IMR-90 (cell line): ENCODE results near the gene FAM219A. TPM values are rescaled to one million over a fixed set of nuclear protein-coding genes. Genes with fewer than 3 reads are reported as not detected.

Experiments used
- ATAC-seq: fragments of 200-7000 bp; cut with Tn5 transposase; 2 replicates; pipeline ENCODE4 v1.9.1; 2020; ENCODE audit warnings: low read depth, mild to moderate bottlenecking, moderate library complexity
- BruUV-seq: library from RNA; stranded (reverse); fragments of 400-500 nt; replicated peaks from 2 replicates; lab custom pipeline; 2021; lab: Mats Ljungman, UMichigan
- CTCF ChIA-PET: fragments of 300-600 bp; formaldehyde crosslinking; extraction: SDS; loops from one replicate; lab custom pipeline; 2021; ENCODE audit warnings: antibody characterized with exemption; lab: Yijun Ruan, JAX
- POLR2A ChIA-PET: fragments of 300-600 bp; sonication (Branson Sonifier 250); formaldehyde crosslinking; loops from one replicate; lab custom pipeline; 2022; ENCODE audit warnings: antibody characterized with exemption; ENCODE audit not compliant: unreplicated experiment; lab: Charles Lee
- DNase-seq: peaks from one replicate; pipeline ENCODE4 v3.0.0; 2013
- H2AFZ ChIP-seq: replicated peaks from 2 replicates; pipeline ENCODE3; 2013; ENCODE audit warnings: low read length, mild to moderate bottlenecking; ENCODE audit not compliant: poor library complexity
- H2AK5ac ChIP-seq: 2 replicates; pipeline ENCODE4 v1.6.1; 2013; ENCODE audit warnings: low read depth, low read length, inconsistent platforms
- H2AK9ac ChIP-seq: replicated peaks from 2 replicates; pipeline ENCODE3; 2013; ENCODE audit warnings: mild to moderate bottlenecking, low read depth, low read length, moderate library complexity; ENCODE audit not compliant: poor library complexity
- H2BK120ac ChIP-seq: 2 replicates; pipeline ENCODE4 v1.6.1; 2013; ENCODE audit warnings: low read depth, low read length, inconsistent platforms
- H2BK15ac ChIP-seq: 3 replicates; pipeline ENCODE4 v1.6.1; 2013; ENCODE audit warnings: low read depth, low read length, inconsistent platforms
- H2BK20ac ChIP-seq: 2 replicates; pipeline ENCODE4 v1.6.1; 2013; ENCODE audit warnings: low read depth, mild to moderate bottlenecking, inconsistent platforms, low read length, moderate library complexity
- H2BK5ac ChIP-seq: 2 replicates; pipeline ENCODE4 v1.6.1; 2013; ENCODE audit warnings: mild to moderate bottlenecking, low read depth, low read length, inconsistent platforms; ENCODE audit not compliant: poor library complexity, severe bottlenecking
- H3K14ac ChIP-seq: replicated peaks from 2 replicates; pipeline ENCODE4 v1.6.1; 2013; ENCODE audit warnings: low read depth, low read length, inconsistent platforms
- H3K18ac ChIP-seq: 2 replicates; pipeline ENCODE4 v1.6.1; 2013; ENCODE audit warnings: low read depth, low read length, control low read depth
- H3K23ac ChIP-seq: 2 replicates; pipeline ENCODE4 v1.6.1; 2013; ENCODE audit warnings: low read depth, low read length, inconsistent platforms
- H3K27ac ChIP-seq: 2 replicates; pipeline ENCODE4 v1.5.1; 2013; ENCODE audit warnings: mild to moderate bottlenecking, control low read depth, low read length; ENCODE audit not compliant: insufficient read depth
- H3K27me3 ChIP-seq: 2 replicates; pipeline ENCODE4 v1.6.1; 2013; ENCODE audit warnings: low read length; ENCODE audit not compliant: control insufficient read depth, insufficient read depth
- H3K36me3 ChIP-seq: 2 replicates; pipeline ENCODE4 v1.6.1; 2013; ENCODE audit warnings: low read length, mixed read lengths; ENCODE audit not compliant: control insufficient read depth, insufficient read depth
- H3K4ac ChIP-seq: 2 replicates; pipeline ENCODE4 v1.6.1; 2013; ENCODE audit warnings: low read depth, low read length, inconsistent platforms
- H3K4me1 ChIP-seq: 2 replicates; pipeline ENCODE4 v1.6.1; 2013; ENCODE audit warnings: low read length, mixed read lengths; ENCODE audit not compliant: control insufficient read depth, insufficient read depth
- H3K4me2 ChIP-seq: 2 replicates; pipeline ENCODE4 v1.6.1; 2013; ENCODE audit warnings: low read depth, mild to moderate bottlenecking, control low read depth, low read length, moderate library complexity
- H3K4me3 ChIP-seq: 2 replicates; pipeline ENCODE4 v1.5.1; 2013; ENCODE audit warnings: low read depth, mild to moderate bottlenecking, control low read depth, low read length, moderate library complexity; ENCODE audit not compliant: insufficient read depth
- H3K56ac ChIP-seq: 2 replicates; pipeline ENCODE4 v1.6.1; 2013; ENCODE audit warnings: low read length, inconsistent platforms; ENCODE audit not compliant: insufficient read depth; ENCODE audit errors: extremely low read depth
- H3K79me1 ChIP-seq, 2 experiments: 2 replicates each; pipeline ENCODE4 v1.6.1; 2013; ENCODE audit warnings: low read length in 2 of 2, inconsistent platforms in 1 of 2, low read depth in 1 of 2
- H3K9ac ChIP-seq: 2 replicates; pipeline ENCODE4 v1.6.1; 2013; ENCODE audit warnings: low read depth, low read length, control low read depth
- H3K9me1 ChIP-seq: 2 replicates; pipeline ENCODE4 v1.6.1; 2013; ENCODE audit warnings: low read length, inconsistent platforms; ENCODE audit not compliant: insufficient read depth
- H3K9me3 ChIP-seq: 2 replicates; pipeline ENCODE4 v1.6.1; 2013; ENCODE audit warnings: low read length; ENCODE audit not compliant: control insufficient read depth, insufficient read depth
- H4K20me1 ChIP-seq: 2 replicates; pipeline ENCODE4 v1.6.1; 2013; ENCODE audit warnings: low read length, inconsistent platforms; ENCODE audit not compliant: insufficient read depth
- H4K5ac ChIP-seq: 2 replicates; pipeline ENCODE4 v1.6.1; 2013; ENCODE audit warnings: mild to moderate bottlenecking, low read depth, low read length, control low read depth
- H4K8ac ChIP-seq, 2 experiments: 2 replicates each; pipeline ENCODE4 v1.6.1; 2013; ENCODE audit warnings: low read depth in 2 of 2, low read length in 2 of 2, control low read depth in 1 of 2, inconsistent platforms in 1 of 2
- H4K91ac ChIP-seq: 2 replicates; pipeline ENCODE4 v1.6.1; 2013; ENCODE audit warnings: low read depth, low read length, inconsistent platforms; ENCODE audit not compliant: insufficient read depth
- CEBPB ChIP-seq: IDR thresholded peaks from 2 replicates; pipeline ENCODE4 v1.6.1; 2012; ENCODE audit warnings: low read depth, low read length, improper control_type of control experiment
- CHD1 ChIP-seq: IDR thresholded peaks from 2 replicates; pipeline ENCODE4 v1.6.1; 2012; ENCODE audit warnings: low read depth, low read length, improper control_type of control experiment
- FOS ChIP-seq: fragments of 150-350 bp; IDR thresholded peaks from 2 replicates; pipeline ENCODE4 v1.6.1; 2016; ENCODE audit warnings: low read depth, low read length
- MAFK ChIP-seq: IDR thresholded peaks from 2 replicates; pipeline ENCODE4 v1.6.1; 2012; ENCODE audit warnings: low read depth, low read length, improper control_type of control experiment
- MAZ ChIP-seq: IDR thresholded peaks from 2 replicates; pipeline ENCODE4 v1.6.1; 2012; ENCODE audit warnings: low read depth, mild to moderate bottlenecking, low read length, improper control_type of control experiment, moderate library complexity, borderline replicate concordance
- MXI1 ChIP-seq: IDR thresholded peaks from 2 replicates; pipeline ENCODE4 v1.6.1; 2012; ENCODE audit warnings: low read depth, mild to moderate bottlenecking, low read length, moderate library complexity, borderline replicate concordance
- NFE2L2 ChIP-seq: fragments of 150-350 bp; IDR thresholded peaks from 2 replicates; pipeline ENCODE4 v1.6.1; 2016; ENCODE audit warnings: low read depth, mild to moderate bottlenecking, low read length
- POLR2A ChIP-seq: IDR thresholded peaks from 2 replicates; pipeline ENCODE4 v1.6.1; 2012; ENCODE audit warnings: mild to moderate bottlenecking, low read depth, low read length
- RAD21 ChIP-seq: IDR thresholded peaks from 2 replicates; pipeline ENCODE4 v1.6.1; 2012; ENCODE audit warnings: low read length, improper control_type of control experiment
- RCOR1 ChIP-seq: IDR thresholded peaks from 2 replicates; pipeline ENCODE4 v1.6.1; 2012; ENCODE audit warnings: mild to moderate bottlenecking, low read length, improper control_type of control experiment; ENCODE audit not compliant: insufficient replicate concordance
- RFX5 ChIP-seq: IDR thresholded peaks from 2 replicates; pipeline ENCODE4 v1.8.0; 2012; ENCODE audit warnings: low read depth, mild to moderate bottlenecking, low read length, moderate library complexity
- WGBS, 2 experiments: methylation state at CpG; one replicate each; pipeline versions ENCODE4 v1.1.5 to v1.1.7; 2013; ENCODE audit warnings: missing lambda C conversion rate in 2 of 2; ENCODE audit not compliant: insufficient read length in 1 of 2; ENCODE audit errors: extremely low coverage in 2 of 2; 5-methylcytosine and 5-hydroxymethylcytosine counted together
- dilution Hi-C: fragments of 300-500 bp; cut with HindIII; formaldehyde crosslinking; loops from one replicate; pipeline ENCODE4 v1.14.3; 2018; ENCODE audit warnings: low sequenced_read_pairs; ENCODE audit not compliant: unreplicated experiment
- in situ Hi-C: fragments of 300-500 bp; cut with MboI; formaldehyde crosslinking; loops from 3 replicates; pipeline ENCODE4 v1.14.3; 2019; ENCODE audit warnings: low sequenced_read_pairs, inconsistent platforms, mixed read lengths
- intact Hi-C: fragments of 100-400 bp; cut with micrococcal nuclease; formaldehyde crosslinking; loops from 2 replicates; pipeline ENCODE4 v1.10.0; 2022
- polyA plus RNA-seq, 3 experiments: library from polyadenylated mRNA; depleted of rRNA; stranded (reverse); fragments of >200 nt; gene quantifications; 2 replicates each; pipeline ENCODE4 v1.2.3, GENCODE V29; 2012; ENCODE audit warnings: low replicate concordance in 1 of 3
- total RNA-seq: library from RNA; depleted of rRNA; stranded (reverse); fragments of >200 nt; gene quantifications from 2 replicates; pipeline ENCODE4 v1.2.3, GENCODE V29; 2012
- TF ChIP-seq, protein P1 (sequence below): conservative IDR thresholded peaks from 2 replicates; pipeline ENCODE4 v1.5.1; 2012; ENCODE audit warnings: mild to moderate bottlenecking, low read depth, low read length, improper control_type of control experiment
- TF ChIP-seq, protein P2 (sequence below): fragments of 150-350 bp; IDR thresholded peaks from 2 replicates; pipeline ENCODE4 v1.6.1; 2017; ENCODE audit warnings: mild to moderate bottlenecking, antibody characterized with exemption, low read length, low read depth

Gene FAM219A
- total and polyA plus RNA-seq, 2 of the 4 experiments (the other 2 are of a cell fraction): 4.8 to 20.8 TPM

DNA sequence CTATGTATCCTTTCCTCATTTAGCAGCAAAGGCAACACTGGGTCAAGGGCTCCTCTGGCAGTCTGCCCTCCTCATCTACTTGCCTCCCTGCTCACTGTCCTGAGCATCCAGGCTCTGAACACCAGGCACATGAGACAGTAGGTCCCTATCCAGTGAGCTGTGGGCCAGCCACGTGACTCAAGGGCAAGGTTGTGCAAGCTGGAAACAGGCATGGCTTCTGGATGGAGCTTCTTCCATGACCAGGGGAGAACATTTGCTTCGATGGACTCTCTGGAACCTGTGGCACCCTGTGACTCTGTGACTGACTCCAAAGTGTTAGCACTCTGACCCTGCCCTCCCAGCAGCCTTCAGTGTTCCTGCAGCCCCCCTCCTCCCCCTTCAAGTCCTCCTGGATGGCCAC is 33.2 kb upstream of the FAM219A start:
- no peak overlapping the region for H3K4me2 ChIP-seq
- no peak overlapping the region for H2AFZ ChIP-seq
- no peaks in the 10 kb centered on the region for H3K9me3 ChIP-seq
- no peaks in the 10 kb centered on the region for H3K4me1 ChIP-seq
- ChIA-PET POLR2A (no interaction called here), CTCF (no interaction called here)
- no peak overlapping the region for H4K5ac ChIP-seq
- no peak overlapping the region for H2BK5ac ChIP-seq
- in situ Hi-C loops (loop anchor here (5.0 to 10.0 kb wide), 2 partner anchors 57 to 84 kb away; no protein-coding TSS in a partner anchor), intact Hi-C loops (no loop called here), dilution Hi-C loops (no loop called here)
- H3K9me1 ChIP-seq: no peaks in the 10 kb centered on the region
- no peak overlapping the region for H3K9ac ChIP-seq
- no peak overlapping the region for H3K27ac ChIP-seq
- H3K79me1 ChIP-seq: no peaks in the 10 kb centered on the region
- no peak overlapping the region for H3K4ac ChIP-seq
- H4K8ac ChIP-seq: no peak overlapping the region
- BruUV-seq: no TSS peak
- H3K27me3 ChIP-seq: peaks cover 24% of the 10 kb centered on the region
- no peak overlapping the region for H4K91ac ChIP-seq
- no peak overlapping the region for H2BK15ac ChIP-seq
- no peak overlapping the region for H2BK120ac ChIP-seq
- no peak overlapping the region for H2BK20ac ChIP-seq
- no peak overlapping the region for H3K4me3 ChIP-seq
- H2AK9ac ChIP-seq: no peak overlapping the region
- no peak overlapping the region for H3K56ac ChIP-seq
- no peak overlapping the region for H3K18ac ChIP-seq
- no peak overlapping the region for H3K23ac ChIP-seq
- TF ChIP-seq CEBPB (no peak), RAD21 (no peak), RCOR1 (no peak), FOS (no peak), MXI1 (no peak), NFE2L2 (no peak), POLR2A (no peak), CHD1 (no peak), MAZ (no peak), MAFK (no peak), RFX5 (no peak)
- TF ChIP-seq, protein P1, sequence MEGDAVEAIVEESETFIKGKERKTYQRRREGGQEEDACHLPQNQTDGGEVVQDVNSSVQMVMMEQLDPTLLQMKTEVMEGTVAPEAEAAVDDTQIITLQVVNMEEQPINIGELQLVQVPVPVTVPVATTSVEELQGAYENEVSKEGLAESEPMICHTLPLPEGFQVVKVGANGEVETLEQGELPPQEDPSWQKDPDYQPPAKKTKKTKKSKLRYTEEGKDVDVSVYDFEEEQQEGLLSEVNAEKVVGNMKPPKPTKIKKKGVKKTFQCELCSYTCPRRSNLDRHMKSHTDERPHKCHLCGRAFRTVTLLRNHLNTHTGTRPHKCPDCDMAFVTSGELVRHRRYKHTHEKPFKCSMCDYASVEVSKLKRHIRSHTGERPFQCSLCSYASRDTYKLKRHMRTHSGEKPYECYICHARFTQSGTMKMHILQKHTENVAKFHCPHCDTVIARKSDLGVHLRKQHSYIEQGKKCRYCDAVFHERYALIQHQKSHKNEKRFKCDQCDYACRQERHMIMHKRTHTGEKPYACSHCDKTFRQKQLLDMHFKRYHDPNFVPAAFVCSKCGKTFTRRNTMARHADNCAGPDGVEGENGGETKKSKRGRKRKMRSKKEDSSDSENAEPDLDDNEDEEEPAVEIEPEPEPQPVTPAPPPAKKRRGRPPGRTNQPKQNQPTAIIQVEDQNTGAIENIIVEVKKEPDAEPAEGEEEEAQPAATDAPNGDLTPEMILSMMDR: no peak
- TF ChIP-seq, protein P2, sequence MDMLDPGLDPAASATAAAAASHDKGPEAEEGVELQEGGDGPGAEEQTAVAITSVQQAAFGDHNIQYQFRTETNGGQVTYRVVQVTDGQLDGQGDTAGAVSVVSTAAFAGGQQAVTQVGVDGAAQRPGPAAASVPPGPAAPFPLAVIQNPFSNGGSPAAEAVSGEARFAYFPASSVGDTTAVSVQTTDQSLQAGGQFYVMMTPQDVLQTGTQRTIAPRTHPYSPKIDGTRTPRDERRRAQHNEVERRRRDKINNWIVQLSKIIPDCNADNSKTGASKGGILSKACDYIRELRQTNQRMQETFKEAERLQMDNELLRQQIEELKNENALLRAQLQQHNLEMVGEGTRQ: no peak
- DNase-seq (no peak), ATAC-seq (no peak)
- no peaks in the 10 kb centered on the region; the same call in 1 of the 2 replicates for H4K20me1 ChIP-seq
- 14% methylated on average over 1 of the region's 2 CpGs; no CpG with 5 or more reads in 1 of the 2 experiments for WGBS, 2 experiments
- no peak overlapping the region for H2AK5ac ChIP-seq
- no peaks in the 10 kb centered on the region for H3K36me3 ChIP-seq
- H3K14ac ChIP-seq: no peak overlapping the region
